Activated T-helper 2 cell treated with anti-CD3 and anti-CD28 coated beads, Interferon-gamma antibody, Interleukin-2, Interleukin-4, amounts not matched to agents 10 μg/mL and 5 μg/mL and 100 μg/mL, durations not matched to agents 14 hours and 24 hours and 36 hours (primary cell): ENCODE results near the gene DTHD1. TPM values are rescaled to one million over a fixed set of nuclear protein-coding genes. Genes with fewer than 3 reads are reported as not detected.

Source experiments
- DNase-seq: peaks from one replicate; pipeline ENCODE4 v3.0.0; 2021; ENCODE audit warnings: low spot score
- H3K27ac Mint-ChIP-seq: one replicate; pipeline ENCODE4 v1.8.0; 2021; ENCODE audit warnings: mixed read lengths
- H3K27me3 Mint-ChIP-seq: one replicate; pipeline ENCODE4 v1.8.0; 2021; ENCODE audit warnings: low read depth, mixed read lengths
- H3K36me3 Mint-ChIP-seq: one replicate; pipeline ENCODE4 v1.8.0; 2021; ENCODE audit warnings: low read depth, mixed read lengths
- H3K4me1 Mint-ChIP-seq: one replicate; pipeline ENCODE4 v1.8.0; 2021; ENCODE audit warnings: low read depth, mixed read lengths
- H3K4me3 Mint-ChIP-seq: one replicate; pipeline ENCODE4 v1.8.0; 2021; ENCODE audit warnings: low read depth, mild to moderate bottlenecking, moderate library complexity, mixed read lengths
- H3K9me3 Mint-ChIP-seq: one replicate; pipeline ENCODE4 v1.8.0; 2021; ENCODE audit warnings: mixed read lengths
- intact Hi-C: fragments of 100-400 bp; cut with micrococcal nuclease; formaldehyde crosslinking; loops from one replicate; pipeline ENCODE4 v1.15.1; 2023
- total RNA-seq: library from RNA; stranded (reverse); gene quantifications from 2 replicates; pipeline ENCODE4 v1.2.3, GENCODE V29; 2022

The DTHD1 gene
- total RNA-seq, 1 donor from 2014 or later = 1.1 TPM

GRCh38 chr4:36341936-36342335, 60.5 kb downstream of the DTHD1 start:
- intact Hi-C loops = no loop called here
- no peak overlapping the region for H3K4me3 Mint-ChIP-seq
- no peaks in the 10 kb centered on the region for H3K9me3 Mint-ChIP-seq
- no peak for DNase-seq
- H3K27me3 Mint-ChIP-seq = no peaks in the 10 kb centered on the region
- H3K4me1 Mint-ChIP-seq = peaks cover 16% of the 10 kb centered on the region
- no peaks in the 10 kb centered on the region for H3K36me3 Mint-ChIP-seq
- H3K27ac Mint-ChIP-seq = no peak overlapping the region

GRCh38 chr4:36343501-36344175, 62.2 kb downstream of the DTHD1 start:
- DNase-seq = no peak

GRCh38 chr4:36348403-36348938, 67.1 kb downstream of the DTHD1 start:
- peaks cover 4% of the 10 kb centered on the region for H3K27me3 Mint-ChIP-seq
- peak overlapping the region; percentile 9 for H3K4me3 Mint-ChIP-seq
- intact Hi-C loops = loop anchor here (1.0 to 5.0 kb wide), 5 partner anchors 16 to 266 kb away; no protein-coding TSS in a partner anchor
- H3K4me1 Mint-ChIP-seq = peaks cover 35% of the 10 kb centered on the region
- H3K27ac Mint-ChIP-seq = peak overlapping the region; percentile 83
- no peaks in the 10 kb centered on the region for H3K9me3 Mint-ChIP-seq
- no peaks in the 10 kb centered on the region for H3K36me3 Mint-ChIP-seq
- no peak for DNase-seq

More at GRCh38 chr4:36343501-36344175, 62.2 kb downstream of the DTHD1 start:
- no peaks in the 10 kb centered on the region for H3K36me3 Mint-ChIP-seq
- H3K4me1 Mint-ChIP-seq = peaks cover 10% of the 10 kb centered on the region
- intact Hi-C loops = no loop called here
- H3K4me3 Mint-ChIP-seq = no peak overlapping the region
- H3K27ac Mint-ChIP-seq = no peak overlapping the region
- no peaks in the 10 kb centered on the region for H3K9me3 Mint-ChIP-seq
- no peaks in the 10 kb centered on the region for H3K27me3 Mint-ChIP-seq

- peaks cover 4% of the 10 kb centered on the region for H3K27me3 Mint-ChIP-seq
Measured at GRCh38 chr4:36349938-36350549, 68.6 kb downstream of the DTHD1 start.

GRCh38 chr4:36351082-36351666, 69.8 kb downstream of the DTHD1 start:
- no peak overlapping the region for H3K4me3 Mint-ChIP-seq
- H3K27ac Mint-ChIP-seq = no peak overlapping the region
- H3K9me3 Mint-ChIP-seq = no peaks in the 10 kb centered on the region
- intact Hi-C loops = loop anchor here (1.0 to 5.0 kb wide), 3 partner anchors 43 to 1041 kb away; no protein-coding TSS in a partner anchor
- H3K36me3 Mint-ChIP-seq = no peaks in the 10 kb centered on the region
- peak; percentile 58 for DNase-seq
- H3K27me3 Mint-ChIP-seq = peaks cover 9% of the 10 kb centered on the region
- H3K4me1 Mint-ChIP-seq = peaks cover 32% of the 10 kb centered on the region

More at GRCh38 chr4:36349938-36350549, 68.6 kb downstream of the DTHD1 start:
- no peak overlapping the region for H3K4me3 Mint-ChIP-seq
- no peaks in the 10 kb centered on the region for H3K36me3 Mint-ChIP-seq
- H3K4me1 Mint-ChIP-seq = peaks cover 35% of the 10 kb centered on the region
- no peak for DNase-seq
- intact Hi-C loops = loop anchor here (2.0 to 5.0 kb wide), 3 partner anchors 17 to 1042 kb away; no protein-coding TSS in a partner anchor
- H3K9me3 Mint-ChIP-seq = no peaks in the 10 kb centered on the region
- no peak overlapping the region for H3K27ac Mint-ChIP-seq

- H3K4me3 Mint-ChIP-seq = no peak overlapping the region
- peaks cover 12% of the 10 kb centered on the region for H3K27me3 Mint-ChIP-seq
- H3K4me1 Mint-ChIP-seq = peaks cover 22% of the 10 kb centered on the region
Measured at GRCh38 chr4:36353998-36354397, 72.6 kb downstream of the DTHD1 start.

GRCh38 chr4:36358173-36358572, 76.8 kb downstream of the DTHD1 start:
- no peak overlapping the region for H3K4me3 Mint-ChIP-seq
- no peaks in the 10 kb centered on the region for H3K4me1 Mint-ChIP-seq
- H3K36me3 Mint-ChIP-seq = no peaks in the 10 kb centered on the region
- H3K27ac Mint-ChIP-seq = no peak overlapping the region
- intact Hi-C loops = no loop called here
- H3K27me3 Mint-ChIP-seq = peaks cover 13% of the 10 kb centered on the region
- no peaks in the 10 kb centered on the region for H3K9me3 Mint-ChIP-seq
- DNase-seq = no peak

More at GRCh38 chr4:36353998-36354397, 72.6 kb downstream of the DTHD1 start:
- intact Hi-C loops = loop anchor here (5.0 kb wide), 1 partner anchor 1038 kb away; no protein-coding TSS in a partner anchor
- H3K36me3 Mint-ChIP-seq = no peaks in the 10 kb centered on the region
- H3K9me3 Mint-ChIP-seq = no peaks in the 10 kb centered on the region
- no peak overlapping the region for H3K27ac Mint-ChIP-seq
- DNase-seq = no peak

GRCh38 chr4:36360755-36361154, 79.3 kb downstream of the DTHD1 start:
- intact Hi-C loops = no loop called here
- peaks cover 11% of the 10 kb centered on the region for H3K27me3 Mint-ChIP-seq
- H3K27ac Mint-ChIP-seq = no peak overlapping the region

GRCh38 chr4:36363024-36363423, 81.6 kb downstream of the DTHD1 start:
- Mint-ChIP-seq H3K27ac (no peak overlapping the region), H3K9me3 (no peaks in the 10 kb centered on the region), H3K27me3 (peaks cover 4% of the 10 kb centered on the region), H3K4me1 (peaks cover 1% of the 10 kb centered on the region), H3K4me3 (no peak overlapping the region), H3K36me3 (no peaks in the 10 kb centered on the region)
- DNase-seq = no peak
- intact Hi-C loops = no loop called here

More at GRCh38 chr4:36360755-36361154, 79.3 kb downstream of the DTHD1 start:
- no peaks in the 10 kb centered on the region for H3K9me3 Mint-ChIP-seq
- no peak overlapping the region for H3K4me3 Mint-ChIP-seq
- DNase-seq = no peak
- H3K4me1 Mint-ChIP-seq = peaks cover 1% of the 10 kb centered on the region
- no peaks in the 10 kb centered on the region for H3K36me3 Mint-ChIP-seq

GRCh38 chr4:36374836-36375511, 93.6 kb downstream of the DTHD1 start:
- intact Hi-C loops = no loop called here

GRCh38 chr4:36385951-36386571, 104.6 kb downstream of the DTHD1 start:
- peaks cover 15% of the 10 kb centered on the region for H3K27me3 Mint-ChIP-seq
- H3K27ac Mint-ChIP-seq = peak overlapping the region; percentile 70
- H3K9me3 Mint-ChIP-seq = no peaks in the 10 kb centered on the region
- DNase-seq = peak; percentile 18
- H3K4me3 Mint-ChIP-seq = no peak overlapping the region
- H3K36me3 Mint-ChIP-seq = no peaks in the 10 kb centered on the region
- H3K4me1 Mint-ChIP-seq = peaks cover 15% of the 10 kb centered on the region
- intact Hi-C loops = loop anchor here (2.0 kb wide), 1 partner anchor 15 kb away; no protein-coding TSS in a partner anchor

More at GRCh38 chr4:36374836-36375511, 93.6 kb downstream of the DTHD1 start:
- peaks cover 10% of the 10 kb centered on the region for H3K27me3 Mint-ChIP-seq
- H3K4me3 Mint-ChIP-seq = no peak overlapping the region
- peaks cover 23% of the 10 kb centered on the region for H3K9me3 Mint-ChIP-seq
- H3K27ac Mint-ChIP-seq = no peak overlapping the region
- H3K4me1 Mint-ChIP-seq = no peaks in the 10 kb centered on the region
- DNase-seq = no peak
- H3K36me3 Mint-ChIP-seq = no peaks in the 10 kb centered on the region

- H3K4me3 Mint-ChIP-seq = no peak overlapping the region
- H3K36me3 Mint-ChIP-seq = no peaks in the 10 kb centered on the region
- peaks cover 15% of the 10 kb centered on the region for H3K4me1 Mint-ChIP-seq
- H3K27me3 Mint-ChIP-seq = peaks cover 18% of the 10 kb centered on the region
- H3K27ac Mint-ChIP-seq = no peak overlapping the region
- intact Hi-C loops = loop anchor here (2.0 kb wide), 1 partner anchor 14 kb away; no protein-coding TSS in a partner anchor
- DNase-seq = no peak
- no peaks in the 10 kb centered on the region for H3K9me3 Mint-ChIP-seq
Measured at GRCh38 chr4:36386691-36387090, 105.3 kb downstream of the DTHD1 start.
